GM18499 (cell line): ENCODE results near the gene VCAN.
"Not testable (repeated sequence)": the region's sequence is repeated elsewhere in the genome, so short reads cannot be mapped to it uniquely, and the experiment has no call there.

Experiments
- ATAC-seq: cut with Tn5 transposase; IDR thresholded peaks from one replicate; pipeline ENCODE4 v1.9.1; 2021; ENCODE audit warnings: moderate number of reproducible peaks; ENCODE audit not compliant: insufficient read depth, unreplicated experiment

The VCAN gene

GRCh38 chr5:83471405-83472212 lies at the start of gene VCAN:
Gene VCAN, plus strand, starts transcription at chr5:83471744. Its CDS starts 11,775 bp downstream, at chr5:83483519.
- ATAC-seq: no peak

GRCh38 chr5:83422284-83422683 lies 49.3 kb upstream of the VCAN start:
- ATAC-seq: no peak

GRCh38 chr5:83426855-83427254 lies 44.7 kb upstream of the VCAN start:
- no peak for ATAC-seq

GRCh38 chr5:83428126-83428525 lies 43.4 kb upstream of the VCAN start:
- no peak for ATAC-seq

- ATAC-seq: no peak
These were observed 42.7 kb upstream of the VCAN start for GRCh38 chr5:83428890-83429289.

GRCh38 chr5:83430130-83431010 lies 41.2 kb upstream of the VCAN start:
- peak; percentile 42 for ATAC-seq

GRCh38 chr5:83433891-83434290 lies 37.7 kb upstream of the VCAN start:
- ATAC-seq: no peak

- ATAC-seq: no peak
These were observed 36.6 kb upstream of the VCAN start for GRCh38 chr5:83434946-83435345.

GRCh38 chr5:83436276-83436675 lies 35.3 kb upstream of the VCAN start:
- ATAC-seq: no peak

- ATAC-seq: not testable (repeated sequence)
These were observed 33.8 kb upstream of the VCAN start for GRCh38 chr5:83437697-83438096.

GRCh38 chr5:83440826-83441225 lies 30.7 kb upstream of the VCAN start:
- ATAC-seq: no peak

GRCh38 chr5:83441747-83442146 lies 29.8 kb upstream of the VCAN start:
- peak; percentile 80 for ATAC-seq

- no peak for ATAC-seq
These were observed 28.0 kb upstream of the VCAN start for GRCh38 chr5:83443534-83443933.

GRCh38 chr5:83444445-83444844 lies 27.1 kb upstream of the VCAN start:
- no peak for ATAC-seq

- ATAC-seq: no peak
These were observed 25.1 kb upstream of the VCAN start for GRCh38 chr5:83446253-83446947.

- no peak for ATAC-seq
These were observed 24.0 kb upstream of the VCAN start for GRCh38 chr5:83447533-83447932.

GRCh38 chr5:83450183-83450966 lies 21.2 kb upstream of the VCAN start:
- no peak for ATAC-seq

GRCh38 chr5:83450967-83451248 lies 20.6 kb upstream of the VCAN start:
- no peak for ATAC-seq

GRCh38 chr5:83451955-83452354 lies 19.6 kb upstream of the VCAN start:
- no peak for ATAC-seq

GRCh38 chr5:83453937-83454336 lies 17.6 kb upstream of the VCAN start:
- no peak for ATAC-seq
